Uterus (tissue), 2 donors: Measurements from ENCODE around the gene CDON.

Source experiments
- CTCF ChIP-seq, 4 experiments: fragments of 200-600 bp in 2 of 4; fragments of 450-650 bp in 2 of 4; sonication (generic) in 2 of 4; IDR thresholded peaks; one replicate each; pipeline ENCODE4 v1.5.1; 2016 to 2019; ENCODE audit warnings: antibody characterized with exemption in 4 of 4, mild to moderate bottlenecking in 2 of 4, moderate library complexity in 1 of 4
- POLR2A ChIP-seq, 2 donors: fragments of 450-650 bp; IDR thresholded peaks; one replicate each; pipeline ENCODE4 v1.6.1; 2016; ENCODE audit warnings: antibody characterized with exemption in 2 of 2, mild to moderate bottlenecking in 1 of 2, moderate library complexity in 1 of 2

- TF ChIP-seq POLR2A (IDR thresholded peaks at IDR 0.05): no peak
- no peak for TF ChIP-seq CTCF (IDR thresholded peaks at IDR 0.05)
These were observed 139.0 kb downstream of the CDON start for GRCh38 chr11:125923633-125924032.
